Caco-2 (cell line): ENCODE measurements around the gene NSG1. TPM values are rescaled to one million over a fixed set of nuclear protein-coding genes. Genes with fewer than 3 reads are reported as not detected.
"Not testable (repeated sequence)": the region's sequence is repeated elsewhere in the genome, so short reads cannot be mapped to it uniquely, and the experiment has no call there.

ENCODE experiments used
- BruUV-seq: library from RNA; stranded (reverse); fragments of 400-500 nt; replicated peaks from 2 replicates; lab custom pipeline; 2021; lab: Mats Ljungman, UMichigan
- CTCF ChIA-PET: fragments of 300-600 bp; sonication (Branson Sonifier 250); formaldehyde crosslinking; loops from one replicate; lab custom pipeline; 2022; ENCODE audit warnings: antibody characterized with exemption; lab: Charles Lee
- POLR2A ChIA-PET: fragments of 300-600 bp; sonication (Branson Sonifier 250); formaldehyde crosslinking; loops from one replicate; lab custom pipeline; 2022; ENCODE audit warnings: antibody characterized with exemption; lab: Charles Lee
- DNase-seq, 2 experiments: peaks; one replicate each; pipeline versions ENCODE4 v3.0.0 to v3.0.0-alpha.2; 2020 to 2022
- H3K27me3 ChIP-seq: replicated peaks from 2 replicates; pipeline ENCODE4 v1.6.0; 2011; ENCODE audit warnings: low read length; ENCODE audit not compliant: control insufficient read depth, insufficient read depth
- H3K36me3 ChIP-seq: 2 replicates; pipeline ENCODE4 v1.5.1; 2011; ENCODE audit warnings: low read length; ENCODE audit not compliant: control insufficient read depth, insufficient read depth
- H3K4me1 ChIP-seq: fragments of 250-450 bp; sonication (Bioruptor Pico); 2 replicates; pipeline ENCODE4 v1.5.1; 2020; ENCODE audit warnings: mild to moderate bottlenecking
- H3K4me3 ChIP-seq: 2 replicates; pipeline ENCODE4 v1.5.1; 2011; ENCODE audit warnings: low read depth, mild to moderate bottlenecking, control low read depth, low read length
- H3K9me3 ChIP-seq: fragments of 250-450 bp; sonication (Bioruptor Pico); 2 replicates; pipeline ENCODE4 v1.5.1; 2020; ENCODE audit warnings: mild to moderate bottlenecking, moderate library complexity
- H3K27ac Mint-ChIP-seq: one replicate; pipeline ENCODE4 v1.8.0; 2022; ENCODE audit warnings: mixed read lengths; ENCODE audit not compliant: unreplicated experiment
- H3K27me3 Mint-ChIP-seq: one replicate; pipeline ENCODE4 v1.8.0; 2022; ENCODE audit warnings: mixed read lengths; ENCODE audit not compliant: insufficient read depth, unreplicated experiment
- H3K36me3 Mint-ChIP-seq: one replicate; pipeline ENCODE4 v1.8.0; 2022; ENCODE audit warnings: mild to moderate bottlenecking, mixed read lengths; ENCODE audit not compliant: insufficient read depth, unreplicated experiment
- H3K4me1 Mint-ChIP-seq: one replicate; pipeline ENCODE4 v1.8.0; 2022; ENCODE audit warnings: low read depth, mixed read lengths; ENCODE audit not compliant: unreplicated experiment
- H3K4me3 Mint-ChIP-seq: one replicate; pipeline ENCODE4 v1.8.0; 2022; ENCODE audit warnings: mild to moderate bottlenecking, moderate library complexity, mixed read lengths; ENCODE audit not compliant: unreplicated experiment
- H3K9me3 Mint-ChIP-seq: one replicate; pipeline ENCODE4 v1.8.0; 2022; ENCODE audit warnings: mixed read lengths; ENCODE audit not compliant: unreplicated experiment
- CTCF ChIP-seq, 2 experiments: fragments of 200-600 bp in 1 of 2; IDR thresholded peaks; 1 replicate in 1 of 2; 2 replicates in 1 of 2; pipeline versions ENCODE4 v1.5.1 to v1.8.0; 2011 to 2022; ENCODE audit warnings: antibody characterized with exemption in 1 of 2, control low read depth in 1 of 2, inconsistent platforms in 1 of 2, low read depth in 1 of 2, low read length in 1 of 2, mild to moderate bottlenecking in 1 of 2, moderate library complexity in 1 of 2; ENCODE audit not compliant: insufficient read depth in 1 of 2, severe bottlenecking in 1 of 2, unreplicated experiment in 1 of 2
- intact Hi-C: fragments of 100-400 bp; cut with micrococcal nuclease; formaldehyde crosslinking; loops from one replicate; pipeline ENCODE4 v1.10.0; 2022; ENCODE audit not compliant: unreplicated experiment
- total RNA-seq: library from RNA; stranded (reverse); gene quantifications from 2 replicates; pipeline ENCODE4 v1.2.3, GENCODE V29; 2022

Gene NSG1
- total RNA-seq, 1 experiment from 2014 or later, result 7.2 TPM

GRCh38 chr4:4421356-4421755 is 34.5 kb downstream of the NSG1 start:
- H3K36me3 ChIP-seq, result no peaks in the 10 kb centered on the region; the same call in 1 of the 2 replicates
- peaks cover 8% of the 10 kb centered on the region for H3K9me3 Mint-ChIP-seq
- peaks cover 32% of the 10 kb centered on the region for H3K36me3 Mint-ChIP-seq
- H3K4me1 ChIP-seq, result no peaks in the 10 kb centered on the region
- no TSS peak for BruUV-seq
- intact Hi-C loops, result no loop called here
- POLR2A ChIA-PET, result no interaction called here
- H3K4me3 Mint-ChIP-seq, result no peak overlapping the region
- no peak overlapping the region for H3K27ac Mint-ChIP-seq
- no peak overlapping the region for H3K4me3 ChIP-seq
- DNase-seq, result no peak
- H3K9me3 ChIP-seq, result no peaks in the 10 kb centered on the region
- no peaks in the 10 kb centered on the region for H3K27me3 ChIP-seq
- TF ChIP-seq CTCF (IDR thresholded peaks at IDR 0.05; ENCODE audit: insufficient read depth in 1 of 2, low read depth in 1 of 2, low read length in 1 of 2, severe bottlenecking in 1 of 2, unreplicated experiment in 1 of 2), result no peak
- CTCF ChIA-PET, result no interaction called here
- H3K4me1 Mint-ChIP-seq, result no peaks in the 10 kb centered on the region
- no peaks in the 10 kb centered on the region for H3K27me3 Mint-ChIP-seq

- H3K4me3 ChIP-seq, POLR2A ChIA-PET, H3K4me1 ChIP-seq, H3K4me3 Mint-ChIP-seq, H3K27ac Mint-ChIP-seq, H3K9me3 Mint-ChIP-seq, CTCF ChIA-PET, H3K36me3 ChIP-seq, DNase-seq, H3K27me3 ChIP-seq, H3K9me3 ChIP-seq, H3K4me1 Mint-ChIP-seq, H3K27me3 Mint-ChIP-seq, BruUV-seq, intact Hi-C loops: not testable (repeated sequence)
- H3K36me3 Mint-ChIP-seq, result peaks cover 32% of the 10 kb centered on the region
Measured at GRCh38 chr4:4422117-4422516, 35.2 kb downstream of the NSG1 start.

- Histone ChIP-seq H3K9me3 (no peaks in the 10 kb centered on the region), H3K27me3 (no peaks in the 10 kb centered on the region), H3K4me1 (no peaks in the 10 kb centered on the region), H3K36me3 (no peaks in the 10 kb centered on the region; the same call in 1 of the 2 replicates), H3K4me3 (no peak overlapping the region)
- Mint-ChIP-seq H3K27me3 (no peaks in the 10 kb centered on the region), H3K9me3 (no peaks in the 10 kb centered on the region), H3K36me3 (peaks cover 31% of the 10 kb centered on the region), H3K4me3 (no peak overlapping the region), H3K4me1 (no peaks in the 10 kb centered on the region), H3K27ac (no peak overlapping the region)
- intact Hi-C loops, result no loop called here
- POLR2A ChIA-PET, result no interaction called here
- no TSS peak for BruUV-seq
- DNase-seq, result no peak
- CTCF ChIA-PET, result no interaction called here
- no peak for TF ChIP-seq CTCF (IDR thresholded peaks at IDR 0.05; ENCODE audit: insufficient read depth in 1 of 2, low read depth in 1 of 2, low read length in 1 of 2, severe bottlenecking in 1 of 2, unreplicated experiment in 1 of 2)
Measured at GRCh38 chr4:4422856-4423499, 36.1 kb downstream of the NSG1 start.
